A673 (cell line): Measurements from ENCODE around the gene SEC61B. TPM values are rescaled to one million over a fixed set of nuclear protein-coding genes. Genes with fewer than 3 reads are reported as not detected.
"Not testable (repeated sequence)": the region's sequence is repeated elsewhere in the genome, so short reads cannot be mapped to it uniquely, and the experiment has no call there.

Experiments
- BruUV-seq: library from RNA; stranded (reverse); fragments of 400-500 nt; replicated peaks from 2 replicates; lab custom pipeline; 2021; lab: Mats Ljungman, UMichigan
- CTCF ChIA-PET: fragments of 300-600 bp; sonication (Branson Sonifier 250); formaldehyde crosslinking; loops from one replicate; lab custom pipeline; 2022; ENCODE audit warnings: antibody characterized with exemption; lab: Charles Lee
- POLR2A ChIA-PET: fragments of 300-600 bp; sonication (Branson Sonifier 250); formaldehyde crosslinking; loops from one replicate; lab custom pipeline; 2022; ENCODE audit warnings: antibody characterized with exemption; ENCODE audit not compliant: low non-redundant PET; lab: Charles Lee
- DNase-seq: peaks from one replicate; pipeline ENCODE4 v3.0.0-alpha.2; 2015; ENCODE audit warnings: low spot score
- H3K27ac ChIP-seq: fragments of 200-600 bp; sonication (generic); 2 replicates; pipeline ENCODE4 v1.5.1; 2016; ENCODE audit warnings: mixed run types, low read depth, mild to moderate bottlenecking, mixed read lengths, antibody characterized with exemption, low read length; ENCODE audit not compliant: poor library complexity, severe bottlenecking
- H3K27me3 ChIP-seq: fragments of 200-600 bp; sonication (generic); replicated peaks from 2 replicates; pipeline ENCODE4 v1.6.1; 2017; ENCODE audit warnings: mixed run types, low read depth, mild to moderate bottlenecking, mixed read lengths, antibody characterized with exemption, low read length; ENCODE audit not compliant: insufficient read depth, poor library complexity
- H3K36me3 ChIP-seq: fragments of 200-600 bp; sonication (generic); 2 replicates; pipeline ENCODE4 v1.6.1; 2016; ENCODE audit warnings: mixed run types, mild to moderate bottlenecking, mixed read lengths, antibody characterized with exemption, low read length; ENCODE audit not compliant: insufficient read depth, poor library complexity, severe bottlenecking
- H3K4me1 ChIP-seq: fragments of 200-600 bp; sonication (generic); 2 replicates; pipeline ENCODE4 v1.6.1; 2017; ENCODE audit warnings: mixed run types, mild to moderate bottlenecking, mixed read lengths, antibody characterized with exemption, low read length; ENCODE audit not compliant: insufficient read depth, poor library complexity, severe bottlenecking
- H3K4me3 ChIP-seq: fragments of 200-600 bp; sonication (generic); 2 replicates; pipeline ENCODE4 v1.5.1; 2016; ENCODE audit warnings: low read depth, mixed run types, mild to moderate bottlenecking, mixed read lengths, low read length; ENCODE audit not compliant: poor library complexity, severe bottlenecking
- H3K9me3 ChIP-seq: fragments of 200-600 bp; sonication (generic); 2 replicates; pipeline ENCODE4 v1.6.1; 2016; ENCODE audit warnings: mixed run types, low read depth, mild to moderate bottlenecking, mixed read lengths, antibody characterized with exemption, low read length; ENCODE audit not compliant: poor library complexity, severe bottlenecking
- CTCF ChIP-seq: fragments of 300-800, 200-600 bp; sonication (generic); conservative IDR thresholded peaks from 2 replicates; pipeline ENCODE4 v1.5.1; 2017; ENCODE audit warnings: low read depth, mild to moderate bottlenecking, antibody characterized with exemption, low read length, moderate library complexity, mixed read lengths
- EZH2 ChIP-seq: fragments of 200-600 bp; sonication (generic); IDR thresholded peaks from 2 replicates; pipeline ENCODE4 v1.6.1; 2017; ENCODE audit warnings: borderline replicate concordance, low read depth, mild to moderate bottlenecking, mixed read lengths, antibody characterized with exemption, low read length; ENCODE audit not compliant: poor library complexity, severe bottlenecking
- intact Hi-C: fragments of 100-400 bp; cut with micrococcal nuclease; formaldehyde crosslinking; loops from one replicate; pipeline ENCODE4 v1.10.0; 2022; ENCODE audit not compliant: unreplicated experiment
- total RNA-seq: library from RNA; stranded (reverse); gene quantifications from 2 replicates; pipeline ENCODE4 v1.2.3, GENCODE V29; 2021

The SEC61B gene
- total RNA-seq, 1 experiment from 2014 or later, result 183 TPM

- intact Hi-C loops, result no loop called here
- no peak overlapping the region for H3K27ac ChIP-seq
- TF ChIP-seq EZH2, result no peak
- TF ChIP-seq CTCF, result no peak
- H3K4me1 ChIP-seq, result peaks cover 8% of the 10 kb centered on the region
- H3K9me3 ChIP-seq, result no peaks in the 10 kb centered on the region
- BruUV-seq, result no TSS peak
- POLR2A ChIA-PET, result no interaction called here
- no peaks in the 10 kb centered on the region for H3K36me3 ChIP-seq
- no peak overlapping the region for H3K4me3 ChIP-seq
- CTCF ChIA-PET, result no interaction called here
- no peak for DNase-seq
- H3K27me3 ChIP-seq, result no peaks in the 10 kb centered on the region
These were observed 31.3 kb upstream of the SEC61B start for GRCh38 chr9:99190597-99191283.

- ChIA-PET POLR2A (no interaction called here), CTCF (no interaction called here)
- H3K36me3 ChIP-seq, result no peaks in the 10 kb centered on the region
- peaks cover 2% of the 10 kb centered on the region for H3K4me1 ChIP-seq
- no peaks in the 10 kb centered on the region for H3K27me3 ChIP-seq
- H3K4me3 ChIP-seq, result no peak overlapping the region
- intact Hi-C loops, result no loop called here
- no peaks in the 10 kb centered on the region for H3K9me3 ChIP-seq
- DNase-seq, result peak; percentile 35
- TF ChIP-seq EZH2 (no peak), CTCF (peak; percentile 44)
- H3K27ac ChIP-seq, result no peak overlapping the region
- no TSS peak for BruUV-seq
These were observed 29.2 kb upstream of the SEC61B start for GRCh38 chr9:99192786-99193465.

GRCh38 chr9:99193466-99193821 is 28.6 kb upstream of the SEC61B start:
- H3K36me3 ChIP-seq, result no peaks in the 10 kb centered on the region
- no TSS peak for BruUV-seq
- intact Hi-C loops, result no loop called here
- no peaks in the 10 kb centered on the region for H3K4me1 ChIP-seq
- no peak overlapping the region for H3K4me3 ChIP-seq
- ChIA-PET CTCF (no interaction called here), POLR2A (no interaction called here)
- TF ChIP-seq EZH2 (no peak), CTCF (no peak)
- no peak overlapping the region for H3K27ac ChIP-seq
- no peaks in the 10 kb centered on the region for H3K9me3 ChIP-seq
- no peaks in the 10 kb centered on the region for H3K27me3 ChIP-seq
- no peak for DNase-seq

- BruUV-seq, H3K27me3 ChIP-seq, H3K9me3 ChIP-seq, H3K36me3 ChIP-seq, DNase-seq, POLR2A ChIA-PET, H3K4me1 ChIP-seq, intact Hi-C loops, H3K27ac ChIP-seq, CTCF ChIA-PET, H3K4me3 ChIP-seq: not testable (repeated sequence)
These were observed 25.6 kb upstream of the SEC61B start for GRCh38 chr9:99196484-99196883.
